HEK293 (cell line): Measurements from ENCODE around the gene ALDOC.
A peak's percentile ranks its signal among the peaks of the same experiment; 100 is the strongest.

Experiments
- CTCF ChIA-PET: fragments of 350-600 bp; formaldehyde crosslinking; extraction: SDS; loops from one replicate; lab custom pipeline; 2021; ENCODE audit warnings: antibody characterized with exemption; lab: Yijun Ruan, JAX
- POLR2A ChIA-PET: fragments of 300-600 bp; formaldehyde crosslinking; extraction: SDS; loops from one replicate; lab custom pipeline; 2020; ENCODE audit warnings: antibody characterized with exemption, inconsistent platforms; lab: Yijun Ruan, JAX
- H3K27ac ChIP-seq: fragments of 200-500 bp; sonication (Bioruptor generic); 2 replicates; pipeline ENCODE4 v1.5.1; 2014; ENCODE audit warnings: low read depth, low read length, control low read depth, inconsistent platforms; ENCODE audit errors: extremely low read depth
- H3K36me3 ChIP-seq, 2 experiments: fragments of 200-500 bp in 1 of 2; sonication (Bioruptor generic) in 1 of 2; 1 replicate in 1 of 2; 2 replicates in 1 of 2; pipeline ENCODE4 v1.5.1; 2014 to 2017; ENCODE audit warnings: inconsistent platforms in 2 of 2, low read length in 2 of 2; ENCODE audit not compliant: control insufficient read depth in 2 of 2, insufficient read depth in 1 of 2
- H3K4me1 ChIP-seq: fragments of 200-500 bp; sonication (Bioruptor generic); 2 replicates; pipeline ENCODE4 v1.5.1; 2014; ENCODE audit warnings: mild to moderate bottlenecking, low read length, inconsistent platforms; ENCODE audit not compliant: control insufficient read depth, insufficient read depth
- H3K4me3 ChIP-seq: 2 replicates; pipeline ENCODE4 v1.5.1; 2011; ENCODE audit warnings: low read depth, mild to moderate bottlenecking, control low read depth, low read length, moderate library complexity
- H3K9me3 ChIP-seq: fragments of 200-500 bp; sonication (Bioruptor generic); 2 replicates; pipeline ENCODE4 v1.5.1; 2014; ENCODE audit warnings: low read depth, low read length, inconsistent platforms; ENCODE audit not compliant: control insufficient read depth, insufficient read depth
- GLI4 ChIP-seq: fragments of 450-650 bp; formaldehyde crosslinking; IDR thresholded peaks from 2 replicates; pipeline ENCODE4 v1.5.1; 2016; ENCODE audit warnings: missing biosample characterization, missing genetic modification characterization
- GLIS2 ChIP-seq: fragments of 450-650 bp; formaldehyde crosslinking; IDR thresholded peaks from 2 replicates; pipeline ENCODE4 v1.5.1; 2016; ENCODE audit warnings: missing biosample characterization, missing genetic modification characterization
- KLF1 ChIP-seq: fragments of 450-650 bp; formaldehyde crosslinking; IDR thresholded peaks from 2 replicates; pipeline ENCODE4 v1.5.1; 2016; ENCODE audit warnings: missing biosample characterization, missing genetic modification characterization
- SP7 ChIP-seq: fragments of 450-650 bp; formaldehyde crosslinking; IDR thresholded peaks from 2 replicates; pipeline ENCODE4 v1.5.1; 2016; ENCODE audit warnings: missing biosample characterization, missing genetic modification characterization
- YY1 ChIP-seq: fragments of 450-650 bp; formaldehyde crosslinking; IDR thresholded peaks from 2 replicates; pipeline ENCODE4 v1.5.1; 2018; ENCODE audit warnings: missing biosample characterization, missing genetic modification characterization
- ZEB2 ChIP-seq: fragments of 450-650 bp; formaldehyde crosslinking; IDR thresholded peaks from 2 replicates; pipeline ENCODE4 v1.5.1; 2016; ENCODE audit warnings: missing biosample characterization, missing genetic modification characterization
- ZFHX2 ChIP-seq: fragments of 450-650 bp; formaldehyde crosslinking; conservative IDR thresholded peaks from 2 replicates; pipeline ENCODE4 v1.5.1; 2016; ENCODE audit warnings: missing biosample characterization, missing genetic modification characterization
- ZIC2 ChIP-seq: fragments of 450-650 bp; formaldehyde crosslinking; IDR thresholded peaks from 2 replicates; pipeline ENCODE4 v1.5.1; 2016; ENCODE audit warnings: missing biosample characterization, missing genetic modification characterization
- ZNF132 ChIP-seq: fragments of 450-650 bp; formaldehyde crosslinking; IDR thresholded peaks from 2 replicates; pipeline ENCODE4 v1.5.1; 2017; ENCODE audit warnings: missing biosample characterization, missing genetic modification characterization, borderline replicate concordance
- ZNF140 ChIP-seq: fragments of 450-650 bp; formaldehyde crosslinking; IDR thresholded peaks from 2 replicates; pipeline ENCODE4 v1.5.1; 2016; ENCODE audit warnings: missing biosample characterization, missing genetic modification characterization
- ZNF157 ChIP-seq: fragments of 450-650 bp; formaldehyde crosslinking; IDR thresholded peaks from 2 replicates; pipeline ENCODE4 v1.5.1; 2016; ENCODE audit warnings: missing biosample characterization, missing genetic modification characterization
- ZNF175 ChIP-seq: fragments of 450-650 bp; formaldehyde crosslinking; IDR thresholded peaks from 2 replicates; pipeline ENCODE4 v1.5.1; 2016; ENCODE audit warnings: missing biosample characterization, missing genetic modification characterization
- ZNF311 ChIP-seq: fragments of 450-650 bp; formaldehyde crosslinking; IDR thresholded peaks from 2 replicates; pipeline ENCODE4 v1.5.1; 2017; ENCODE audit warnings: missing biosample characterization, missing genetic modification characterization, borderline replicate concordance
- ZNF350 ChIP-seq: fragments of 450-650 bp; formaldehyde crosslinking; IDR thresholded peaks from 2 replicates; pipeline ENCODE4 v1.5.0; 2017; ENCODE audit warnings: missing biosample characterization, mild to moderate bottlenecking, missing genetic modification characterization
- ZNF518A ChIP-seq: fragments of 450-650 bp; formaldehyde crosslinking; conservative IDR thresholded peaks from 2 replicates; pipeline ENCODE4 v1.5.1; 2016; ENCODE audit warnings: low read depth, missing biosample characterization, missing genetic modification characterization
- ZNF548 ChIP-seq: fragments of 450-650 bp; formaldehyde crosslinking; IDR thresholded peaks from 2 replicates; pipeline ENCODE4 v1.5.1; 2016; ENCODE audit warnings: missing biosample characterization, missing genetic modification characterization
- ZNF660 ChIP-seq: fragments of 450-650 bp; IDR thresholded peaks from 2 replicates; pipeline ENCODE4 v1.5.1; 2018; ENCODE audit warnings: missing biosample characterization, mild to moderate bottlenecking, missing genetic modification characterization
- ZNF707 ChIP-seq: fragments of 450-650 bp; formaldehyde crosslinking; IDR thresholded peaks from 2 replicates; pipeline ENCODE4 v1.5.1; 2016; ENCODE audit warnings: missing biosample characterization, missing genetic modification characterization
- ZNF768 ChIP-seq: fragments of 450-650 bp; formaldehyde crosslinking; IDR thresholded peaks from 2 replicates; pipeline ENCODE4 v1.5.1; 2018; ENCODE audit warnings: missing biosample characterization, mild to moderate bottlenecking, missing genetic modification characterization
- ZNF792 ChIP-seq: fragments of 450-650 bp; formaldehyde crosslinking; IDR thresholded peaks from 2 replicates; pipeline ENCODE4 v1.5.1; 2016; ENCODE audit warnings: missing biosample characterization, missing genetic modification characterization
- TF ChIP-seq, protein P1 (sequence below): fragments of 450-650 bp; formaldehyde crosslinking; IDR thresholded peaks from 2 replicates; pipeline ENCODE4 v1.5.1; 2016; ENCODE audit warnings: missing biosample characterization, missing genetic modification characterization
- TF ChIP-seq, protein P2 (sequence below): fragments of 450-650 bp; formaldehyde crosslinking; IDR thresholded peaks from 2 replicates; pipeline ENCODE4 v1.5.1; 2017; ENCODE audit warnings: missing biosample characterization, missing genetic modification characterization

Gene ALDOC

GRCh38 chr17:28550858-28551257 lies 25.8 kb downstream of the ALDOC start:
- Histone ChIP-seq H3K9me3 (no peaks in the 10 kb centered on the region), H3K4me1 (peaks cover 14% of the 10 kb centered on the region), H3K4me3 (no peak overlapping the region), H3K27ac (no peak overlapping the region), H3K36me3 (peaks cover 28 to 51% of the 10 kb centered on the region in 2 experiments)
- POLR2A ChIA-PET: interaction anchor here (0.6 to 8.9 kb wide), 7 partner anchors 9 to 193 kb away, joined by 3 to 68 read pairs (median 4); partner anchors contain the start of genes PIGS and POLDIP2
- CTCF ChIA-PET: interaction anchor here (0.6 to 6.8 kb wide), 12 partner anchors 11 to 299 kb away, joined by 3 to 46 read pairs (median 5); partner anchors contain the start of genes PIGS and RSKR
- TF ChIP-seq, protein P1, sequence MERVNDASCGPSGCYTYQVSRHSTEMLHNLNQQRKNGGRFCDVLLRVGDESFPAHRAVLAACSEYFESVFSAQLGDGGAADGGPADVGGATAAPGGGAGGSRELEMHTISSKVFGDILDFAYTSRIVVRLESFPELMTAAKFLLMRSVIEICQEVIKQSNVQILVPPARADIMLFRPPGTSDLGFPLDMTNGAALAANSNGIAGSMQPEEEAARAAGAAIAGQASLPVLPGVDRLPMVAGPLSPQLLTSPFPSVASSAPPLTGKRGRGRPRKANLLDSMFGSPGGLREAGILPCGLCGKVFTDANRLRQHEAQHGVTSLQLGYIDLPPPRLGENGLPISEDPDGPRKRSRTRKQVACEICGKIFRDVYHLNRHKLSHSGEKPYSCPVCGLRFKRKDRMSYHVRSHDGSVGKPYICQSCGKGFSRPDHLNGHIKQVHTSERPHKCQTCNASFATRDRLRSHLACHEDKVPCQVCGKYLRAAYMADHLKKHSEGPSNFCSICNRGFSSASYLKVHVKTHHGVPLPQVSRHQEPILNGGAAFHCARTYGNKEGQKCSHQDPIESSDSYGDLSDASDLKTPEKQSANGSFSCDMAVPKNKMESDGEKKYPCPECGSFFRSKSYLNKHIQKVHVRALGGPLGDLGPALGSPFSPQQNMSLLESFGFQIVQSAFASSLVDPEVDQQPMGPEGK (tag by site-specific recombination): peak; percentile 43; the same call in 1 of the 2 replicates
- TF ChIP-seq GLIS2 (tag by site-specific recombination): 0 out of 2 replicates have a peak, but pooled peaks have one; percentile 29
- TF ChIP-seq ZNF707: no peak

DNA sequence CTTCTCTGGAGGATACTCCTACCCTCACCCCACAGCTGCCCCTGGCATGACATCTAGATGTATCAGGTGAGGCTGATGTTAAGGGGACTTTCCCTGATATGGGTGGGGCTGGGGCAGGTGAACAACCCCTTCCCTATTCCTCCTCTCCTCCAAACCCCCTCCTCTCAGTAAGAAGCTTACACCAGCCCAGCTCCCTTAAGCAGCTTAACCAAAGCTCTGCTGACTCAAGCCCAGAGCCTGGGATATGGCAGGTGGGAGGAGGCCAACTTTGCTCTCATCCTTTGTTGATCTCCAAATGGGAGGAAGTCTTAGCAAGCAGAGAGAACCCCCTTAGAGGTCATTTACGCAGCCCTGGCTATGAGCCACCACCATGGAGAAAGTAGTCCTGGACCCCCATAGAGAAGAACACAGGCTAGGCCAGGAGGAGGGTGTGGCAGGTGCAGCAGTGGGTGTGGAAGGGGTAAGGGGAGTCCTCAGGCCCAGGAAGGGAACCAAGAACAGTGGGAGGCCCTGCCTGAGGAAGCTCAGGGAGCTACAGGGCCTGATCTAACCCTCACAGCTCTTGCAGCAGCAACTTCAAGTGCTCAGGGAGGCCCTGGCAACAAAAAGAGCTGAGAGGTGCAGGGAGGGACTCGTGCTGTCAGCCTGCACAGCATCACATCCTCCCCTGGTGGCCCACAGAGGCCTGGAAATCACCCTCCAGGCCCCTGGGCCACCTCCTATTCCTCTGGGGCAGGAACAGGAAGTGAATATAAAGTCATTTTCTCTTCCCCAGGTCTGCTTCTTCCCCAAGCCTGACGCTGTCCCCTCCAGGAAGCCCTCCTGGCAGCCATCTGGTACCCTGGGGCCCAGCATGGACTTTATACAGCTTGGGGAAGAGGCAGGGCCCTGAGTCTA lies 27.2 kb downstream of the ALDOC start:
- H3K4me3 ChIP-seq: no peak overlapping the region
- CTCF ChIA-PET: interaction anchor here (0.5 to 6.8 kb wide), 20 partner anchors 9 to 509 kb away, joined by 3 to 46 read pairs (median 5); partner anchors contain the start of genes PIGS and RSKR
- no peak overlapping the region for H3K27ac ChIP-seq
- POLR2A ChIA-PET: interaction anchor here (1.4 to 8.9 kb wide), 2 partner anchors 22 to 27 kb away, joined by 4 to 68 read pairs; partner anchors contain the start of gene PIGS
- H3K36me3 ChIP-seq: peaks cover 18 to 38% of the 10 kb centered on the region in 2 experiments
- H3K9me3 ChIP-seq: no peaks in the 10 kb centered on the region
- H3K4me1 ChIP-seq: peaks cover 14% of the 10 kb centered on the region
- TF ChIP-seq GLI4 (no peak), ZNF140 (no peak), ZNF768 (tag by site-specific recombination) (no peak), ZNF660 (no peak), ZNF548 (tag by site-specific recombination) (no peak), ZNF157 (no peak), ZFHX2 (tag by site-specific recombination) (no peak), ZNF792 (no peak), ZNF350 (tag by site-specific recombination) (no peak), ZNF175 (tag by site-specific recombination) (no peak), ZEB2 (tag by site-specific recombination) (no peak), ZNF311 (tag by site-specific recombination) (no peak), ZIC2 (peak; percentile 92), SP7 (tag by site-specific recombination) (no peak), YY1 (tag by site-specific recombination) (no peak), ZNF518A (no peak), KLF1 (tag by site-specific recombination) (peak; percentile 63), ZNF132 (tag by site-specific recombination) (no peak)
- TF ChIP-seq, protein P2, sequence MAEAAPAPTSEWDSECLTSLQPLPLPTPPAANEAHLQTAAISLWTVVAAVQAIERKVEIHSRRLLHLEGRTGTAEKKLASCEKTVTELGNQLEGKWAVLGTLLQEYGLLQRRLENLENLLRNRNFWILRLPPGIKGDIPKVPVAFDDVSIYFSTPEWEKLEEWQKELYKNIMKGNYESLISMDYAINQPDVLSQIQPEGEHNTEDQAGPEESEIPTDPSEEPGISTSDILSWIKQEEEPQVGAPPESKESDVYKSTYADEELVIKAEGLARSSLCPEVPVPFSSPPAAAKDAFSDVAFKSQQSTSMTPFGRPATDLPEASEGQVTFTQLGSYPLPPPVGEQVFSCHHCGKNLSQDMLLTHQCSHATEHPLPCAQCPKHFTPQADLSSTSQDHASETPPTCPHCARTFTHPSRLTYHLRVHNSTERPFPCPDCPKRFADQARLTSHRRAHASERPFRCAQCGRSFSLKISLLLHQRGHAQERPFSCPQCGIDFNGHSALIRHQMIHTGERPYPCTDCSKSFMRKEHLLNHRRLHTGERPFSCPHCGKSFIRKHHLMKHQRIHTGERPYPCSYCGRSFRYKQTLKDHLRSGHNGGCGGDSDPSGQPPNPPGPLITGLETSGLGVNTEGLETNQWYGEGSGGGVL (tag by site-specific recombination): peak; percentile 22; the same call in 1 of the 2 replicates
- TF ChIP-seq, protein P1 (tag by site-specific recombination): peak; percentile 37; the same call in 1 of the 2 replicates
